Cardiac septum (tissue), 1 donor: ENCODE data around the gene KCTD10. TPM values are rescaled to one million over a fixed set of nuclear protein-coding genes. Genes with fewer than 3 reads are reported as not detected.

Source experiments
- DNase-seq: peaks from one replicate; pipeline ENCODE4 v3.0.0-alpha.2; 2020; ENCODE audit warnings: low spot score
- intact Hi-C: fragments of 100-400 bp; cut with DNase I; formaldehyde crosslinking; loops from one replicate; pipeline ENCODE4 v1.14.0; 2022
- total RNA-seq: library from RNA; stranded (reverse); fragmentation: NEBNext Ultra II Directional; extraction: Animal tissue kit (Norgen Biotek cat#: 25700); gene quantifications from one replicate; pipeline ENCODE4 v1.2.1, GENCODE V29; 2021
- donor health status: DM: no; HTN: no; CAD: no.

The KCTD10 gene
- total RNA-seq, 1 donor from 2014 or later: 42.3 TPM

DNA sequence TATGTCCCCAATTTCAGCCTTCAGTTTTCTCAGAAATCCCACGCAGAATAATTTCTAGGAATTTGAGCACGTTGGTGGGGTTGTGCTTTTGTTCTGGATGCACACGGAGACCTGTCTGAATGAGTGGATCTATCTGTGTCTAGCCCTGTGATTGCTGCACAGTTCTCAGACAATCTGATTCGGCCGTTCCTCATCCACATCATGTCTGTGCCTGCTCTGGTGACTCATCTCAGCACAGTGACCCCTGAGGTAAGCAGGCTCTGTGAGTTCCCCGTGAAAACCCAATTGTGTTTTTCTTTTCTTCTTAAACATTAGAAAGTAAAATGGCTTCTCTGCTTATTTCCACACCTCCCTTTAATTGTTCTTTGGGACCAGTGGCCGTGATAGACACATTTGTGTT, 20.6 kb upstream of the KCTD10 start:
- DNase-seq: no peak
- intact Hi-C loops: no loop called here

DNA sequence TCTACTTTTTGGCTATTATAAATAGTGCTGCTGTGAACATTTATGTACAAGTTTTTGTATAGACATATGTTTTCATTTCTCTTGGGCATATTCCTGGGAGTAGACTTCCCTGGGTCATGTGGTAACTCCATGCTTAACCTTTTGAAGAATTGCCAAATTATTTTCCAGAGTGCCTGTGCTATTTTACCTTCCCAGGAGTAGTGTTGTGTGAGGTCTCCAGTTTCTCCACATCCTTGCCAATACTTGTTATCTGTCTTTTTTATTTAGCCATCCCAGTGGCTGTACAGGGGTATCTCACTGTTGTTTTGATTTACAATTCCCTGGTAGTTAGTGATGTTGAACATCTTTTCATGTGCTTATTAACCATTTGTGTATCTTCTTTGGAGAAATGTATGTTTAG, 19.2 kb upstream of the KCTD10 start:
- DNase-seq: no peak
- intact Hi-C loops: no loop called here

DNA sequence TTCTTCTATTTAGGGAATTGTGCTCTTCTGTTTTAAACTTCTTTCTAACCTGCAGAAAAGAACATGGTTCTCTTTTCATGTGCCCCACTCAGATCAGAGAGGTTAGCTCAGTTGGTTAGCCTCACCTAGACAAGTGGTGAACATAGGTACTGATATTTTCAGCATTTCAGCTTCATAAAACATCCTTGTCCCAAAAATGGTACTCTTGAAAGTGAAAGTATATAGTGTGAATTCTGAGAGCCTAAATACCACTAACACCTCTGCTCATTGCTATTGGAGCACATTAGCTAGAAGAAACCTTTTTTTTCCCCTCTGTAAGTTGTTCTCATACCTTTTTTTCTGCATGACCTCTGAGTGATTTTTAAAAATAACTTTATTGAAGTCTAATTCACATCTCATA, 17.9 kb upstream of the KCTD10 start:
- intact Hi-C loops: no loop called here
- DNase-seq: no peak

DNA sequence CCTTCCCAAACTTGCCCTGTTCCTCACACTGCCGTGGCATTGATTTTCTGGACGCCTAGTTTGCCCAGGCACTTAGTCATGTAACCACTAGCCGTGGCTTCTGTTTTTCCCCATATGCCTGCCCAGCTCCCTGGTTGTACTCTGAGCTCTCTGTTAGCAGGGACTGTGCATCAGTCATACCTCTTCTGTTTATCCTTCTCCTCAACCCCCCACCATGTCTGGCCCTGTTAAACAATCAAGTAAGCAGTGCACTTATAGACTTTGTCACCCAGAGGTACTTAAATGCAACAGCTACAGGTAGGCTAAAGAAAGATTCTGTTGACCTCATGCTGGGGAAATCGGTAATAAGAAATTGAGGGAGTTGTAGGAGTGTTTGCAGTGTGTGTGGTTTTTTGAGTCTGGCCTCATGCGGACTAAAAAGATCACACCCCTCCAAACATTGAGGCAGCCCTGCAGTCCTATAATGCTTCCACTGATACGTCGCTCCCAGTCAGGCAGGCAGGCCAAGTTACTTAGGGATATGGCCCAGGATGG, 17.3 kb upstream of the KCTD10 start:
- no peak for DNase-seq
- intact Hi-C loops: no loop called here

DNA sequence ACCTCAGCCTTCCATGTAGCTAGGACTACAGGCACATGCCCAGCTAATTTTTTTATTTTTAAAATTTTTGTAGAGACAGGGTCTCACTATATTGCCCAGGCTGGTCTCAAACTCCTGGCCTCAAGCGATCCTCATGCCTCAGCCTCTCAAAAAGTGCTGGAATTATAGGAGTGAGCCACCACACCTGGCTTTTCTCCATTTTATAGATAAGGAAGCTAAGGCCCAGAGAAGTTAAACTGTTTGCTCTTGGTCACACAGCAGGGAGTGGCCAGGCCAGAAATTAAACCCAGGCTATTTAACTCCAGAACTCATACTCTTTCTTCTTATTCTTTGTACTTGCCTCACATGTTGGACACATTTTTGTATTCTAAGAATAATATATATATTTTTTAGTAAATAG, 16.8 kb upstream of the KCTD10 start:
- intact Hi-C loops: no loop called here
- no peak for DNase-seq

DNA sequence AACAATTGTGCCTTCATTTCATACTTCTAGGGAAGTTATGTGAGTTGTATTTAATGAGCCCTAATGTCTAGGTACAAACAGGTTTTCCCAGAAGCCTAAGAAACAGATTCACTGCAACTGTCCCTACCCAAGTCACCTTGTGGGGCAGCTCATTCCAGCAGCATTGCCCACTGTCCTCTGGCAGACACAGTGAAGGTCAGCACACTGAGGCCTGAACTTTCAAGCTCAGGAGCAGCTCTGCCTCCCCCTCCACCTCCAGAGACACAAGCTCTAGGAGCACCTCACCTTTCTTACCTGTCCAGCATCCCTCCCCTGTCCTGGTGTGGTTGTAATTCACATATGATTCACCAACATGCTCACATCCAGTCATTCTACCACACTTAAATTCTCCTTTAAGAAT, 16.0 kb upstream of the KCTD10 start:
- no peak for DNase-seq
- intact Hi-C loops: no loop called here

DNA sequence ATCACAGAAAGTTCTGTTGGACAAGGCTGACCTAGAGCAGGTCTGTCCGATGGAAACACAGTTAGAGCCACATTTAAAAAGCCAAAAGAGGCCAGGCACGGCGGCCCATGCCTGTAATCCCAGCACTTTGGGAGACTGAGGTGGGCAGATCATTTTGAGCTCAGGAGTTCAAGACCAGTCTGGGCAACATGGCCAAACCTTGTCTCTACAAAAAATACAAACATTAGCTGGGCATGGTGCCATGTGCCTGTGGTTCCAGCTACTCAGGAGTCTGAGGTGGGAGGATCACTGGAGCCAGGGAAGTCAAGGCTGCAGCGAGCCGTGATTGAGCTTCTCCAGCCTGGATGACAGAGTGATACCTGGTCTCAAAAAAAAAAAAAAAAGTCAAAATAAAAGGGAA, 15.3 kb upstream of the KCTD10 start:
- intact Hi-C loops: no loop called here
- no peak for DNase-seq

DNA sequence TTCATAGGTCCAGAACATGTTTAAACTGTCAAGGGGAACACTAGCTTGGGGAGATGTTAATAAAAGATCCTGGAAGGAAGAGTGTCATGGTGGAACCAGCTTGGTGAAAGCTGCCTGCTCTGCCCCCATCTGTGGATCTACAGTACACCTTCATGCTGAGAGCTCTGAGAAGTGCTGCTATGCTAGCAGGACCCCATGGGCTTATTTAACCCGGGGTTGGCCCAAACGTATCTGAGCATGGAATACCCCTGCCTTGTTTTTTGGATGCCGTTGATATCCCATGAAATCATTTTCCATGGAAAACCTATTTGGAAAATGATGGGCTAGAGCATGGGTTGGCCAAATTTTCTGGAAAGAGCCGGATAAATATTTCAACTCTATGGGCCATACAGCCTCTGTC, 14.6 kb upstream of the KCTD10 start:
- DNase-seq: no peak
- intact Hi-C loops: no loop called here

DNA sequence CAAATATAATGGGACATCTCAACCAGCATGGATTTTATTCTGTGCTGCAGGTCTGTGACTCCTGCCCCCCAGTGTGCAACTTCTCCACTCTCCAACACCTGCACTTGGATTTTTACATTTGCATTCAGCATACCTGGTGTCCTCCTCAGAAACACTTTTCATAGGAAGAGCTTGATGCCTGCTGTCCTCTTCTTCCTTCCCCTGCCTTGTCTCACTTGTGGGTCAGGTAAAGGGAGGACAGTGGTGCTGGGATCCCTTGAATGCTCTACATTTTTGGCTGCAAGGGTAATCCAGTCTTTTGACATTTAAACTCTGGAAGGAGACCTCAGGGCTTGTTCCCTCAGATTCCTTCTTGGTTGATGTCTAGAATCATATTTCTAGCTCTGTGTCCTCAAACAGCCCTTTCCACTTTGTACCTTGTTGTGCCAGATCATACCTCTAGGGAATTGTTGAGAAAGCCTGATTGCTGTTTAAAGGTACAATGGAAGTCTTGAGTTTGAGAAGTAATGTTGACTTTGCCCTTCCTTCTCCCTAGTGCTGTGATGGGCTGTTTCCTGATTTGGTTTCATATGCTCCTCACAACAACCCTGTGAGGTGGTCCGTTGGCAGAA, 13.0 kb upstream of the KCTD10 start:
- no peak for DNase-seq
- intact Hi-C loops: no loop called here

DNA sequence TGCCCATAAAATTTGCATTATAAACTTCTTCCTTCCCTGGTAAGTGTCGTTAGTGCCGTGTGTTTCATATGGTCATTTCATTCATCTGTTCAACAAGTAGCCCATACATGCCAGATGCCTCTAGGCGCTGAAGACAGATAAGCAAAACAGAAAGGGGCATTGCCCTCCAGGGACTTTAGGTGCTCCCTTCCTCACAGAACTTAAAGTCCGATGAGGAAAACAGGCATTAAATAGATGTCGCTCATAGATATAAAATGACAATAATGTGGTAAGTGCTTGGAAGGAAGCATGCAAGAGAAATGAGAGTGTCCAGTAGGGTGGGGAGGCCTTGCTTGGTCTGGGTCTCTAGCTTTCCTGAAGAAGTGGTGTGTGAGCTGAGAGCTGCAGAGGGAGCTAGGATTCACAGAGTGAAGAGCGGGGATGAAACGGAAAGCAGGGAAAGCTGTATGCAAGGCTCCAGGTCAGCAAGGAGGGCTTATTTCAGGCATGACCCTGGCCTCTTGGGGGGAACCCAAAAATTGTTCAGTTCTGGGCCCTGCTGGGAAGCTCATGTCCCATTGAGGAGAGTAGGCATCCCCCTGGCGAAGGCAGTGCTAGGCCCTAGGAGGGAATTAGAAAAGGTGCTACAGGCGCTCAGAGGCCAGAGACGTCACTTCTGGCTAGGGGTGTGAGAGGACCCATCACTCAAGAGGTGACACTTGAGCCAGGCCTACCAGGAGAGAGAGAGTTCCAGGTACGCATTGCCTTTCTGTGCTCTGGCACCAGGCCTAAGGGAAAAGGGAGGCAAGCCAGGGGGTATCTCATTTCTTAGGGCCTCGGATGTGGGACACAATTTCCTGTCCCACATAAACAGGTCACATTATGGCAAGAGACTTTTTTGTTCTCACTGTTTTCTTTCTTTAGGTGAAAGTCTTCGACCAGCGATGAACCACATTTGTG, 12.2 kb upstream of the KCTD10 start:
- no peak for DNase-seq
- intact Hi-C loops: no loop called here

DNA sequence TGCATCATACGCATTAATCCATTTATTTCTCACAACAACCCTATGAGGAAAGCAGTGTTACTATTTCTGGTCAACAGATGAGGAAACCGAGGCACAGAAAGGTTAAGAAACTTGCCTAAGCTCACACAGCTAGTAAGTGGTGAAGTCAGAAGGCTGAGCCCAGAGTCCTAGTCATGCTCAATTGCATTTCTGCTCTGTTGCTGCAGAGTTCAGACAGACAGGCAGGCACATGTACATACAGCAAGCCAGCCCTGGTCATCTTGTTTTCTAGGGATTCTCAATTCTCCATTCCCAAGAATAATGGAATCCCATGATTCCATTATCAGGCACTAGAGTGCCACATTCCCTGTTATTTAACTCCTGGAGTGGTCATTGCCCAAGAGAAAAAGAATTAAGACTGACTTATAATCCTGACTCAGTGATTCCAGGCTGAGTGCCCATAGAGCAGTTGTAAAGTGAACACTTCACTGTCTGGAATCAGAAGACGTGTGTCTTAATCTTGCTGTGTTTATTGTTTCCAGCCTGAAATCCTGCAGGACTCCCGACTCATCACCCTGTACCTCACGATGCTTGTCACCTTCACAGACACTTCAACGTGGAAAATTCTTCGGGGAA, 11.1 kb upstream of the KCTD10 start:
- DNase-seq: no peak
- intact Hi-C loops: no loop called here

DNA sequence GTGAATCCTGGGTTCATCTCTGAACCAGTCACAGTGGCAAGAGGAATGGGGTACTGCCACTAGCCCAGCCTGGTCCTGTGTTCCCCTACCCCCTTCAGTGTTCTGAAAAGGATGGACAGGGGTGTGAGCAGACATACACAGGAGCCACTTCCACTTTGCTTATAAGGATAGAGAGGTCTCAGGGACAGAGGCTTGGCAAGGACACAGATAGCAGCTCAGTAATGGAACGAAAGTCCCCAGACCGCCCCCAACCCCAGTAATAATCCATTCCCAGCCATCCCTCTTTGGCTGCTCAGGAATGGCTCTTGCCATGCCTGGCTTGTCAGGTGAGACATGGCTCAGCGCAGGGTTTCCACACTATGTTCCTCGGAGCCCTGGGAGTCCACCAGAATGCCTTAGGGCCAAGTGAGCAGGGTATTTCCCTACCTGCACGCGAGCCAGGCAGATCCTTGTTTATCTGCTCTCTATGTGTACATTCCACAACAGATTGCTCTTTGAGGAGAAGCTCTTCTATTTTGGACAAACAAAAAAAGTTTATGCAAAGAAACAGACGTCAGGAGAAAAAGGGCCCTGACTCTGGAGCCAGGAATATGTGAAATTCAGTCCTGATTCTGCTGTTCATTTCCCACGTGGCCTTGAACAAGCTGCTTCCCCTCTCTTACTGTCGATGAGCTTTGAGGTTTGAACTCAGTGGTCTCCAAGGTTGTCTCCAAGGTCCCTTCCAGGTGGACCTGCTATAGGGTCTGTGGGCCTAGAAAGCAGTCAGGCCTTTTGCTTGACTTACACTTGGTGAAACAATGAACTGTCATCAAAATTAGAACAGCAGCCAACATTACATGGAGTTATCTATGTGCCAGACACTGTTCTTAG, 10.3 kb upstream of the KCTD10 start:
- intact Hi-C loops: no loop called here
- DNase-seq: no peak

DNA sequence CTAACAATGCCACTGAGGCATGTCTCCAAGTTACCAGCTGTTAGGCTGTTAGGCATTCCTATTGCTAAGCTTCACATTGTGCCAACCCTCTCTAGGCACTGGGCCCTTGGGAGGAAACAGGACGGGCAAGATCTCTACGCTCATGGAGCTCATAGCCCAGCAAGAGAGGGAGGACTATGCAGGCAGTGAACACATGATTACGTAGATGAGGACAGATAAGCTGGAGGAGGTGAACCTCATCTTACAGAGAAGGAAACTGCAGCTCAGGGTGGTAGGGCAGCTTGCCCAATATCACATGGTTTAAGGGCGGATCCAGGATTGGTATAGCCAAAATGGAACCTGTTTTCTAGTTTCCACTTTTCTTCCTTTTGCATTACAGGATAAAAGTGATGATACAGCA, 8.1 kb upstream of the KCTD10 start:
- DNase-seq: no peak
- intact Hi-C loops: no loop called here

DNA sequence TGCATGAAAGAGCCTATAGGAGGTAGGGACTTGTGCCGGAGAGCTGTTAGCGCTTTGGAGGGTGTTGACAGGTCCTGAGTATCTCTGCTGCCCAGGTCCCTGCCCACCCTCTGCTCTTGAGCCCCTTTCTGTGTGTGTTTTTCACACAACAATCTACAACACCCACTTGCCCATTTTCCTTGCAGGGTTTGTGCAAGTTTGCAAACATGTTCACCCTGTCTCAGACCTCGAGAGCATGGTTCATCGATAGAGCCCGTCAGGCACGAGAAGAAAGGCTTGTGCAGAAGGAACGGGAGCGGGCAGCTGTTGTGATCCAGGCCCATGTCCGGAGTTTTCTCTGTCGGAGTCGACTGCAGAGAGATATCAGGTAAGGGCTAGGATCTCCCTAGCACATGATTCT, 6.2 kb upstream of the KCTD10 start:
- intact Hi-C loops: no loop called here

DNA sequence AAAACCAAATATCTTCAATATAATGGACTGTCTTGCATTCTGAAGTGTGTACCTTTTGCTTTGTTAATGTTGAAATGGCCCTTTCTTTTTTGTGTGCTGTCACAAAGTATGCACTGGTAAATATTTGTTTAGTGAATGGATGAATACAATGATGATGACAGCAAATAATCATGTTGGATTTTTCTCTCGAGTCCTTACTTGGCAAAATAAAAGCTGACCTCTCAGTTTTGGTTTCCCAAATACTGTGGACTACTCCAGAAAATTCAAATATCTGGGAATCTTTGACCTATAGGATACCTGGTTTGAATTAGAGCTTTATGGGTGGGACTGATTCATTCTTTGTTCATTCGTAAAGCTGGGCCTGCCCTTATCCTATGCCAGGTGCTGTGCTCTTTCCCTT, 5.8 kb upstream of the KCTD10 start:
- intact Hi-C loops: no loop called here
- no peak for DNase-seq

More for the DNA sequence above, 6.2 kb upstream of the KCTD10 start:
- no peak for DNase-seq

DNA sequence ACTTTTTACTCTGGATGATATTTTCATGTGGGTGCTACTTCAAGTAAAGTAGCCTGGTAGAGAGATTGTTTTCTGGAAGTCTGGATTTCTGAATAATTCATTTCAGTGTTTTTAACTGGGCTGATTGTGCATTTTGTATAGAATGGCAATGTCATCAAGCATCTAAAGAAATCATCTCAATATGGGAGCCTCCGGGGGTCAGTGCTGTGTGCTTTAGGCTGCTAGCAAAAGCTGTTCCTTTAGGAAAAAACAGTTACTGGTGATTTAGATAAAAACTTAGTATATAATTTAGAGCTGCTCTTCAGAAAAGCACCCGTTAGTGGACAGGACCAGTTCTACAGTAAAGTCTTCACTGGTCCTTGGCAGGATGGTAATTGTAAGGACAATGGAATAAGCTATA, 5.4 kb upstream of the KCTD10 start:
- no peak for DNase-seq
- intact Hi-C loops: no loop called here

DNA sequence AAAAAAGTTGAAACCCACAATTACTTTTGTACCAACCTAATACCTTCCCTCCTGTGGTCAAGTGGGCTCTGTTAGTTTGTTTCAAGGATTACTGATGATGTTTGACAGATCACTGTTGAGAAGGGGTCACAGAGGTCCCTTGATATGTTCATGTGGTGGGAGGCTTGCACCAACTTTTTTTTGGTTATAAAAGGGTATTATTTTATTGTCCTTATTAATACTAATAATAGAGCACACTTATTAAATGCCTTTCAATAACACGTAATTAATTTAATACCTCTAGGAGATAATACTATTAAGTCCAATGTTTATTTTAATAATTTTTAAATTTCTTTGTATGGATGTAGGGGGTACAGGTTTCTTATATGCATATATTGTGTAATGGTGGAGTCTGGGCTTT, 4.8 kb upstream of the KCTD10 start:
- intact Hi-C loops: no loop called here
- no peak for DNase-seq

DNA sequence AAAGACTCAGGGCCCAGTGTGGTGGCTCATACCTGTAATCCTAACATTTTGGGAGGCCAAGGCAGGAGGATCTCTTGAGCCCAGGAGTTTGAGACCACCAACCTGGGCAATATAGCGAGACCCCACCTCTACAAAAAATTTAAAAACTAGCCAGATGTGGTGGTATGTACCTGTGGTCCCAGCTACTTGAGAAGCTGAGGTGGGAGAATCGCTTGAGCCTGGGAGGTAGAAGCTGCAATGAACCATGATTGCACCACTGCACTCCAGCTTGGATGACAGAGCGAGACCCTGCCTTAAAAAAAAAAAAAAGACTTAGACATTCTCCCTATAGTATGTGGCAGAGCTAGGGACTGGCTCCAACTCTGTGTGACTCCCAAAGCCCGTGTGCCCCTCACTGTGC, 3.3 kb upstream of the KCTD10 start:
- intact Hi-C loops: no loop called here
- DNase-seq: no peak

DNA sequence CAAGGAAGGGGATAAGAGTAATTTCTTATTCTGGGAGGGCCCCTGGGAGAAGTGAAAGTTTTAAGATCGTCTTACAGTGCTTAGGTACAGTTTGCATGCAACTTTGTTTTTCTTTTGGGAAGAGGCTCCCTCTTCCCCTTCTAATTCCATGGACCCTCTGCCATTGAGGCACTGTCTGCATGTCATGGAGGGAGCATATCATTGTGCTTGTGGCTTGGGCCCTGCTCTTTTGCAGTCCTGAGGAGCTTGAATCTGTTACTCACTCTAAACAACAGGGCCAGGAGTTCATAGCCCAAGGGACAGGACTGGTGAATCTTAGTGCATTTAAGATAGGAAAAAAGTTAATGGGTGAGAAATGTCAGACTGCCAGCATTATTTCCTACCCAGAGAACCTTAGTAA, 2.7 kb upstream of the KCTD10 start:
- intact Hi-C loops: loop anchor here (5.0 kb wide), 1 partner anchor 47 kb away; no protein-coding TSS in a partner anchor

DNA sequence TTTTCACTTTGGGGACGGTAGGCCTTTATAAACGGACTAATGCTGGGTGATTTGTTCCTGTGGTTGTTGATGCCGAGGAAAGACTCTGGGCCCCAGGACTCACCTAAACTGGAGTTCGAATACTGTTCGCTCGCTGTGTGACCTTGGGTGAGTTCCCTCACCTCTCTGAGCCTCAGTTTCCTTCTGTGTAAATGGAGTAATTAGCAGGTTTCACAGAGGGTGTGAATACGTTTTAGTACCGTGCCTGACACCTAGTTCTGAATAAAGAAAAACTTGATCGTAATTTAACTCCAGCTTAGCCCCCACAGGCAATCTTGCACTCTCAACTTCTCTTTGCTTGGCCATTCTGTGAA, 839 bp upstream of the KCTD10 start:
- intact Hi-C loops: loop anchor here (5.0 kb wide), 1 partner anchor 46 kb away; no protein-coding TSS in a partner anchor
- no peak for DNase-seq

More for the DNA sequence above, 2.7 kb upstream of the KCTD10 start:
- no peak for DNase-seq
